ENCODE measurements around the gene PRDX5. TPM values are rescaled to one million over a fixed set of nuclear protein-coding genes. Genes with fewer than 3 reads are reported as not detected.
A peak's percentile ranks its signal among the peaks of the same experiment; 100 is the strongest.

PRDX5 gene
- total RNA-seq, 1 donor from 2014 or later, result 229 TPM

DNA sequence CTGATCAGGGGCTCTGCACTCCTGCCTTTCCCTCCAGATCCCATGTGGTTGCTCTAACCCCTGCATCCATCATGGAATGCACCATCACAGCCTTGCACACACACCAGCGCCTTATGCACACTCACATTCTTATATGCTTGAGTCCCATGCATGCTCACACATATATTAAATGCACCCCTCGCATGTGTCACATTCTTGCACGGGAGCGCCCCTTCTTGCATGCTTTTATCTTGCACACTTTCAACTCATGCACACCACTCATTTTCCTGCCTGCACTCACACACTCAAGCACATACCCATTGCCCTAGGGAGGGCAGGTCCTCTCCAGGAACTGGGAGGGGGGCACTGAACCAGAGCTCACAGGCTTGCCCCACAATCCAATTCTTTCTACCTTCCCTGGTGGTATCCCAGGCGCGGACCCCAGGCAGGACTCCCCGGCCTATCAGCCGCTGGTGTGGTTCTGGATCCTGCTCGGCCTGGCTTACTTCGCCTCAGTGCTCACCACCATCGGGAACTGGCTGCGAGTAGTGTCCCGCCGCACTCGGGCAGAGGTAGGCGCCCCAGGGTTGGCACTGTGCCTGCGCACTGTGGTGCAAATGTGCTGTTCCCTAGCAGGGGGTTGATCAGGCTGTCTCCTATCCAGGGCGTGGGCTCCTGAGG is 20.1 kb upstream of the PRDX5 start:
- peaks cover 25% of the 10 kb centered on the region for H3K4me1 ChIP-seq
- H3K36me3 ChIP-seq, result no peaks in the 10 kb centered on the region
- no peaks in the 10 kb centered on the region for H3K9me3 ChIP-seq
- H3K27ac ChIP-seq, result no peak overlapping the region
- no peak for TF ChIP-seq POLR2AphosphoS5 (IDR thresholded peaks at IDR 0.05; ENCODE audit: insufficient read depth in 1 of 2, low read depth in 1 of 2)
- TF ChIP-seq POLR2A (IDR thresholded peaks at IDR 0.05), result no peak
- TF ChIP-seq CTCF (IDR thresholded peaks at IDR 0.05), result no peak
- intact Hi-C loops (cut with DNase I), result loop anchor here (5.0 kb wide), 1 partner anchor 91 kb away; the partner anchor contains the start of gene FERMT3
- DNase-seq (ENCODE audit: extremely low spot score in 2 of 2), result no peak
- H3K27me3 ChIP-seq, result no peaks in the 10 kb centered on the region
- H3K4me3 ChIP-seq, result no peak overlapping the region

DNA sequence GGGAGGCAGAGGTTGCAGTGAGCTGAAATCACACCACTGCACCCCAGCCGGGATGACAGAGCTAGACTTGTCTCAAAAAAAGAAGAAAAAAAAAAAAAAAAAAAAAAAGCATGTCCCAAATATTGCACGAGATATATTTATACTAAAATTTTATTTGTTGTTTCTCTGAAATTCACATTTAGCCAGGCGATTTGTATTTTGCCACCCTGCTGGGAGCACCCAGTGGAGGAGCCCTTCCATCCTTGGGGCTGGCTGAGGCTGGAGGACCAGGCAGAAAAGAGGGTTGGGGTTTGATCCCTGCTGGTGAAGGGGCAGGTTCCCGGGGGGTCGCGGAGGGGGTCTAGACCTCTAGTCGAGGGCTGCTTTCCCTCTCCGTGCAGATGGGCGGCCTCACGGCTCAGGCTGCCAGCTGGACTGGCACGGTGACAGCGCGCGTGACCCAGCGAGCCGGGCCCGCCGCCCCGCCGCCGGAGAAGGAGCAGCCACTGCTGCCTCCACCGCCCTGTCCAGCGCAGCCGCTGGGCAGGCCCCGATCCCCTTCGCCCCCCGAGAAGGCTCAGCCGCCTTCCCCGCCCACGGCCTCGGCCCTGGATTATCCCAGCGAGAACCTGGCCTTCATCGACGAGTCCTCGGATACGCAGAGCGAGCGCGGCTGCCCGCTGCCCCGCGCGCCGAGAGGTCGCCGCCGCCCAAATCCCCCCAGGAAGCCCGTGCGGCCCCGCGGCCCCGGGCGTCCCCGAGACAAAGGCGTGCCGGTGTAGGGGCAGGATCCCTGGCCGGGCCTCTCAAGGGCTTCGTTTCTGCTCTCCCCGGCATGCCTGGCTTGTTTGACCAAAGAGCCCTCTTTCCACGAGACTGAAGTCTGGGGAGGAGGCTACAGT is 18.7 kb upstream of the PRDX5 start:
- TF ChIP-seq POLR2A (IDR thresholded peaks at IDR 0.05), result peak in 1 of 2 donors; percentile 10
- no peak for TF ChIP-seq CTCF (IDR thresholded peaks at IDR 0.05)
- Histone ChIP-seq H3K9me3 (no peaks in the 10 kb centered on the region), H3K27me3 (no peaks in the 10 kb centered on the region), H3K36me3 (no peaks in the 10 kb centered on the region), H3K4me3 (peak overlapping the region; percentile 24 to 42), H3K27ac (peak overlapping the region; percentile 83), H3K4me1 (peaks cover 32% of the 10 kb centered on the region)
- intact Hi-C loops (cut with DNase I), result loop anchor here (5.0 kb wide), 1 partner anchor 92 kb away; the partner anchor contains the start of gene FERMT3
- no peak for DNase-seq (ENCODE audit: extremely low spot score in 2 of 2)

DNA sequence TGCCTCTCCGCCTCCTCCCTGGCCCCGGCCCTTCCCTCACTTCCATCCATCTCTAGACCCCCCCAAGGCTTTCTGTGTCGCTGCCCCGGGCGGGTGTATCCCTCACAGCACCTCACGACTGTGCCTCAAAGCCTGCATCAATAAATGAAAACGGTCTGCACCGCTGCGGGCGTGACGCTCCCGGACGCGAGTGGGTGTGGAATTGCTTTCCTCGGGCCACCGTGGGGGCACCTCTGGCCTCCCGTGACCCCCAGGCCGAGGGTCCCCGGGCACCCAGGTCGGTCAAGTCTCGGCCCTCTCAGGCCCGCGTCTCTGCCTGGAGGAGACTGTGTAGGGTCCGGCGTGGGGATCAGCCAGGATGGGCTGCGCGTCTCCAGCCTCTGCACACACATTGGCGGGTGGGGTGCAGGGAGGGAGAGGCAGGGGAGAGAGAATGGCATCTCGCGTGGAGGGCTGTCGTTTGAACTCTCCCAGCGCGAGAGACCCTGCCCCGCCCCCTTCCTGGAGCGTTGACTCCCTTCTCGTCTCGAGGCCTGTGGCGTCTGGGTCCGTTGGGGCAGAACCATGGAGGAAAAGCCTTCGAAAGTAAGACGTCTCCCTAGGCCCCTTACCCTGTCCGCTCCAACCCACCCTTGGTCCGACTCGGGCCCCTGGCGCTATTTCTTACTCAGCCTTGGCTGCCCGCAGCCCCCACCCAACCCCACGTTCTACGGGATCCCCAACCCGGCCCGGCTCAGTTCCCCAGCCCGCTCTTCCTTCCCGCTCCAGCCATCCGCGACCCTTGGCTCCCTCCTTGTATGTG is 17.9 kb upstream of the PRDX5 start, which contains the start of gene CATSPERZ:
Gene CATSPERZ (plus strand): TSS at position 512 of the 802 bp plus-strand sequence. CDS start 53 bp downstream, at position 565.
- peak within 1 kb of the TSS; percentile 83 for H3K27ac ChIP-seq

More for the DNA sequence above, 17.9 kb upstream of the PRDX5 start, which contains the start of gene CATSPERZ:
- no peak for TF ChIP-seq POLR2AphosphoS5 (IDR thresholded peaks at IDR 0.05; ENCODE audit: insufficient read depth in 1 of 2, low read depth in 1 of 2)
- TF ChIP-seq CTCF (IDR thresholded peaks at IDR 0.05), result no peak
- no peak for TF ChIP-seq POLR2A (IDR thresholded peaks at IDR 0.05)
- Histone ChIP-seq H3K27me3 (no peaks in the 10 kb centered on the region), H3K4me1 (peaks cover 36% of the 10 kb centered on the region), H3K36me3 (no peaks in the 10 kb centered on the region), H3K4me3 (peak within 1 kb of the TSS; percentile 24 to 42), H3K9me3 (no peaks in the 10 kb centered on the region)
- no peak for DNase-seq (ENCODE audit: extremely low spot score in 2 of 2)
- intact Hi-C loops (cut with DNase I), result loop anchor here (5.0 kb wide), 1 partner anchor 93 kb away; the partner anchor contains the start of gene FERMT3
